MM.1S (cell line): ENCODE results near the gene GLS.

Experiments
- CTCF ChIP-seq: fragments of 300-600 bp; sonication (generic); IDR thresholded peaks from 2 replicates; pipeline ENCODE4 v1.5.1; 2016; ENCODE audit warnings: antibody characterized with exemption, low read length, mixed read lengths
- EZH2 ChIP-seq: fragments of 300-600 bp; sonication (generic); optimal IDR thresholded peaks from 2 replicates; pipeline ENCODE3; 2017; ENCODE audit warnings: low read depth, mild to moderate bottlenecking, antibody characterized with exemption, low read length, mixed read lengths
- EZH2phosphoT487 ChIP-seq: fragments of 300-600 bp; sonication (generic); IDR thresholded peaks from 2 replicates; pipeline ENCODE4 v1.6.1; 2018; ENCODE audit warnings: antibody characterized with exemption, low read length

GRCh38 chr2:190880378-190881083 is at the start of gene GLS:
- TF ChIP-seq CTCF (no peak), EZH2 (no peak), EZH2phosphoT487 (no peak)
